ENCODE data around the gene RELN. TPM values are rescaled to one million over a fixed set of nuclear protein-coding genes. Genes with fewer than 3 reads are reported as not detected.

Gene RELN
- total RNA-seq, 1 experiment from 2014 or later, result 8.0 TPM

GRCh38 chr7:103630318-103630717 lies 359.1 kb downstream of the RELN start:
- no peak overlapping the region for H3K27ac ChIP-seq (ENCODE audit: low read length)
- no peak overlapping the region for H2AFZ ChIP-seq (ENCODE audit: low read length)
- H4K20me1 ChIP-seq (ENCODE audit: low read length), result no peaks in the 10 kb centered on the region
- DNase-seq (peak; percentile 26), ATAC-seq (no peak)
- H3K36me3 ChIP-seq (ENCODE audit: low read depth, low read length), result 0 out of 2 replicates have a peak, but pooled peaks cover 3% of the 10 kb centered on the region
- peaks cover 26% of the 10 kb centered on the region for H3K4me1 ChIP-seq (ENCODE audit: insufficient read depth, low read length)
- H3K4me2 ChIP-seq (ENCODE audit: low read length), result no peak overlapping the region
- intact Hi-C loops (cut with micrococcal nuclease), result no loop called here
- H3K9me2 ChIP-seq (replicated peaks; ENCODE audit: low read length), result no peaks in the 10 kb centered on the region
- TF ChIP-seq EZH2 (IDR thresholded peaks at IDR 0.05; ENCODE audit: low read length, unreplicated experiment), result no peak
- TF ChIP-seq, protein P1, sequence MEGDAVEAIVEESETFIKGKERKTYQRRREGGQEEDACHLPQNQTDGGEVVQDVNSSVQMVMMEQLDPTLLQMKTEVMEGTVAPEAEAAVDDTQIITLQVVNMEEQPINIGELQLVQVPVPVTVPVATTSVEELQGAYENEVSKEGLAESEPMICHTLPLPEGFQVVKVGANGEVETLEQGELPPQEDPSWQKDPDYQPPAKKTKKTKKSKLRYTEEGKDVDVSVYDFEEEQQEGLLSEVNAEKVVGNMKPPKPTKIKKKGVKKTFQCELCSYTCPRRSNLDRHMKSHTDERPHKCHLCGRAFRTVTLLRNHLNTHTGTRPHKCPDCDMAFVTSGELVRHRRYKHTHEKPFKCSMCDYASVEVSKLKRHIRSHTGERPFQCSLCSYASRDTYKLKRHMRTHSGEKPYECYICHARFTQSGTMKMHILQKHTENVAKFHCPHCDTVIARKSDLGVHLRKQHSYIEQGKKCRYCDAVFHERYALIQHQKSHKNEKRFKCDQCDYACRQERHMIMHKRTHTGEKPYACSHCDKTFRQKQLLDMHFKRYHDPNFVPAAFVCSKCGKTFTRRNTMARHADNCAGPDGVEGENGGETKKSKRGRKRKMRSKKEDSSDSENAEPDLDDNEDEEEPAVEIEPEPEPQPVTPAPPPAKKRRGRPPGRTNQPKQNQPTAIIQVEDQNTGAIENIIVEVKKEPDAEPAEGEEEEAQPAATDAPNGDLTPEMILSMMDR (conservative IDR thresholded peaks at IDR 0.05; ENCODE audit: low read depth, low read length), result no peak
- no peak for TF ChIP-seq EZH2phosphoT487 (IDR thresholded peaks at IDR 0.05; ENCODE audit: borderline replicate concordance, low read length)
- no peak overlapping the region for H3K9ac ChIP-seq (ENCODE audit: low read length)
- H3F3A ChIP-seq (ENCODE audit: low read length, unreplicated experiment), result no peaks in the 10 kb centered on the region
- no peaks in the 10 kb centered on the region for H3K79me2 ChIP-seq (ENCODE audit: low read length)
- no peak overlapping the region for H3K4me3 ChIP-seq (ENCODE audit: low read length)
- ChIA-PET POLR2A (ENCODE audit: unreplicated experiment) (no interaction called here), CTCF (no interaction called here)
- H3K9me3 ChIP-seq (ENCODE audit: low read length), result no peaks in the 10 kb centered on the region
- no TSS peak for BruUV-seq (replicated peaks)
- no peaks in the 10 kb centered on the region for H3K27me3 ChIP-seq (ENCODE audit: low read length)

DNA sequence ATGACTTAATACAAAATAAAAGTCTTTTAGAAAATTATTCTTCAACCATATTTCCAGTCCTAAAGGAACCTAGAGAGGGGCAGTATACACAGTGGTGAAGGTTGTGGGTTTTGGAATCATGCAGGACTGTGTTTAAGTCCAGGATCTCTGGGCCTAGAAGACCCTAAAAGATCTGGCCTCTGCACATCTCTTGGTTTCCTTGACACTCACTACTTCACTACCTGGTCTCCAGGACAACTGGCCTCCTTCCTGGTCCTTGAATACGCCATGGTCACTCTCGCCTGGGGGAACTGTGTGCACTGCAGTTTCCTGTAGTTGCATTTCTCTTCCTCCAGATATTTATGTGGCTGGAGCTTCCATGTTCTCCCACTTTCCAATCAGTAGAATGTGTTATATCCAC lies 360.7 kb downstream of the RELN start:
- Histone ChIP-seq H3K79me2 (ENCODE audit: low read length) (no peaks in the 10 kb centered on the region), H3K27me3 (ENCODE audit: low read length) (no peaks in the 10 kb centered on the region), H3K9ac (ENCODE audit: low read length) (no peak overlapping the region), H3K27ac (ENCODE audit: low read length) (no peak overlapping the region), H2AFZ (ENCODE audit: low read length) (no peak overlapping the region), H4K20me1 (ENCODE audit: low read length) (no peaks in the 10 kb centered on the region), H3K9me3 (ENCODE audit: low read length) (no peaks in the 10 kb centered on the region), H3K4me2 (ENCODE audit: low read length) (no peak overlapping the region), H3F3A (ENCODE audit: low read length, unreplicated experiment) (no peaks in the 10 kb centered on the region), H3K9me2 (replicated peaks; ENCODE audit: low read length) (no peaks in the 10 kb centered on the region), H3K4me3 (ENCODE audit: low read length) (no peak overlapping the region), H3K36me3 (ENCODE audit: low read depth, low read length) (0 out of 2 replicates have a peak, but pooled peaks cover 3% of the 10 kb centered on the region), H3K4me1 (ENCODE audit: insufficient read depth, low read length) (peaks cover 18% of the 10 kb centered on the region)
- ChIA-PET POLR2A (ENCODE audit: unreplicated experiment) (no interaction called here), CTCF (no interaction called here)
- BruUV-seq (replicated peaks), result no TSS peak
- ATAC-seq (no peak), DNase-seq (no peak)
- TF ChIP-seq EZH2phosphoT487 (IDR thresholded peaks at IDR 0.05; ENCODE audit: borderline replicate concordance, low read length) (no peak), EZH2 (IDR thresholded peaks at IDR 0.05; ENCODE audit: low read length, unreplicated experiment) (no peak)
- TF ChIP-seq, protein P1 (conservative IDR thresholded peaks at IDR 0.05; ENCODE audit: low read depth, low read length), result no peak
- intact Hi-C loops (cut with micrococcal nuclease), result no loop called here

- Histone ChIP-seq H3K9me2 (replicated peaks; ENCODE audit: low read length) (no peaks in the 10 kb centered on the region), H2AFZ (ENCODE audit: low read length) (no peak overlapping the region), H3K27ac (ENCODE audit: low read length) (no peak overlapping the region), H3K79me2 (ENCODE audit: low read length) (no peaks in the 10 kb centered on the region), H3K4me3 (ENCODE audit: low read length) (no peak overlapping the region), H3K27me3 (ENCODE audit: low read length) (no peaks in the 10 kb centered on the region), H3K36me3 (ENCODE audit: low read depth, low read length) (0 out of 2 replicates have a peak, but pooled peaks cover 3% of the 10 kb centered on the region), H3K9me3 (ENCODE audit: low read length) (no peaks in the 10 kb centered on the region), H4K20me1 (ENCODE audit: low read length) (no peaks in the 10 kb centered on the region), H3K4me2 (ENCODE audit: low read length) (no peak overlapping the region), H3F3A (ENCODE audit: low read length, unreplicated experiment) (no peaks in the 10 kb centered on the region), H3K4me1 (ENCODE audit: insufficient read depth, low read length) (no peaks in the 10 kb centered on the region), H3K9ac (ENCODE audit: low read length) (no peak overlapping the region)
- DNase-seq (no peak), ATAC-seq (no peak)
- ChIA-PET POLR2A (ENCODE audit: unreplicated experiment) (no interaction called here), CTCF (no interaction called here)
- intact Hi-C loops (cut with micrococcal nuclease), result no loop called here
- BruUV-seq (replicated peaks), result no TSS peak
- TF ChIP-seq EZH2phosphoT487 (IDR thresholded peaks at IDR 0.05; ENCODE audit: borderline replicate concordance, low read length), result no peak
- TF ChIP-seq, protein P1 (conservative IDR thresholded peaks at IDR 0.05; ENCODE audit: low read depth, low read length), result no peak
These were observed 362.7 kb downstream of the RELN start for GRCh38 chr7:103626776-103627175.
